Sigmoid colon (tissue), 7 donors: ENCODE measurements around the gene KRTAP19-6. TPM values are rescaled to one million over a fixed set of nuclear protein-coding genes. Genes with fewer than 3 reads are reported as not detected.

Experiments used
- DNase-seq: peaks from one replicate; pipeline ENCODE4 v3.0.0-alpha.2; 2019
- H3K27ac ChIP-seq, 4 donors: fragments of 200-600 bp; sonication (generic); one replicate each; pipeline ENCODE4 v1.5.1; 2016 to 2019; ENCODE audit warnings: mild to moderate bottlenecking in 1 of 4
- H3K27me3 ChIP-seq, 3 donors: fragments of 200-600 bp; sonication (generic); one replicate each; pipeline ENCODE4 v1.5.1; 2019; ENCODE audit warnings: mild to moderate bottlenecking in 1 of 3
- H3K36me3 ChIP-seq, 4 donors: fragments of 200-600 bp; sonication (generic); one replicate each; pipeline ENCODE4 v1.5.1; 2016 to 2019
- H3K4me1 ChIP-seq, 4 donors: fragments of 200-600 bp; sonication (generic); one replicate each; pipeline ENCODE4 v1.5.1; 2017 to 2019
- H3K4me3 ChIP-seq, 4 donors: fragments of 200-600 bp; sonication (generic); one replicate each; pipeline ENCODE4 v1.5.1; 2017 to 2019; ENCODE audit warnings: mild to moderate bottlenecking in 2 of 4, moderate library complexity in 1 of 4
- H3K9me3 ChIP-seq, 4 donors: fragments of 200-600 bp in 3 of 4; sonication (generic) in 3 of 4; one replicate each; pipeline versions ENCODE4 v1.5.1 to v1.6.1; 2013 to 2019
- EP300 ChIP-seq, 4 donors: sonication (generic); formaldehyde crosslinking; IDR thresholded peaks; one replicate each; pipeline ENCODE4 v1.6.1; 2017; ENCODE audit warnings: antibody characterized with exemption in 4 of 4
- POLR2A ChIP-seq, 2 donors: fragments of 450-650 bp; IDR thresholded peaks; one replicate each; pipeline ENCODE4 v1.6.1; 2016; ENCODE audit warnings: antibody characterized with exemption in 2 of 2, mild to moderate bottlenecking in 2 of 2, moderate library complexity in 2 of 2
- POLR2AphosphoS5 ChIP-seq, 4 donors: sonication (generic); formaldehyde crosslinking; IDR thresholded peaks; one replicate each; pipeline ENCODE4 v1.6.1; 2017; ENCODE audit warnings: antibody characterized with exemption in 4 of 4
- WGBS, 2 donors: extraction: QIAGEN DNeasy Blood & Tissue Kit; methylation state at CpG; one replicate each; pipeline ENCODE4 v1.1.7; 2013; 5-methylcytosine and 5-hydroxymethylcytosine counted together
- intact Hi-C: fragments of 100-400 bp; cut with DNase I; formaldehyde crosslinking; loops from one replicate; pipeline ENCODE4 v1.15.1; 2023
- polyA plus RNA-seq, 3 donors: library from polyadenylated mRNA; stranded (reverse); fragments of 200-250 nt; gene quantifications; one replicate each; pipeline ENCODE4 v1.2.3, GENCODE V29; 2013
- total RNA-seq, 4 donors: library from RNA; depleted of rRNA; stranded (reverse); fragments of >200 nt; gene quantifications; one replicate each; pipeline ENCODE4 v1.1.0, GENCODE V29; 2016
- TF ChIP-seq, protein P1 (sequence below), 4 experiments: fragments of 450-650 bp in 3 of 4; fragments of 200-600 bp in 1 of 4; IDR thresholded peaks; one replicate each; pipeline ENCODE4 v1.5.1; 2016 to 2019; ENCODE audit warnings: antibody characterized with exemption in 4 of 4, mild to moderate bottlenecking in 3 of 4, moderate library complexity in 2 of 4
- donor health status: healthy with polysubstance abuse.
- donor health status: Bipolar disorder and iron deficiency.
- donor health status: healthy.

Gene KRTAP19-6
- total and polyA plus RNA-seq, 7 donors: not detected

GRCh38 chr21:30577766-30578165 is 36.1 kb upstream of the KRTAP19-6 start:
- intact Hi-C loops: no loop called here
- TF ChIP-seq, protein P1, sequence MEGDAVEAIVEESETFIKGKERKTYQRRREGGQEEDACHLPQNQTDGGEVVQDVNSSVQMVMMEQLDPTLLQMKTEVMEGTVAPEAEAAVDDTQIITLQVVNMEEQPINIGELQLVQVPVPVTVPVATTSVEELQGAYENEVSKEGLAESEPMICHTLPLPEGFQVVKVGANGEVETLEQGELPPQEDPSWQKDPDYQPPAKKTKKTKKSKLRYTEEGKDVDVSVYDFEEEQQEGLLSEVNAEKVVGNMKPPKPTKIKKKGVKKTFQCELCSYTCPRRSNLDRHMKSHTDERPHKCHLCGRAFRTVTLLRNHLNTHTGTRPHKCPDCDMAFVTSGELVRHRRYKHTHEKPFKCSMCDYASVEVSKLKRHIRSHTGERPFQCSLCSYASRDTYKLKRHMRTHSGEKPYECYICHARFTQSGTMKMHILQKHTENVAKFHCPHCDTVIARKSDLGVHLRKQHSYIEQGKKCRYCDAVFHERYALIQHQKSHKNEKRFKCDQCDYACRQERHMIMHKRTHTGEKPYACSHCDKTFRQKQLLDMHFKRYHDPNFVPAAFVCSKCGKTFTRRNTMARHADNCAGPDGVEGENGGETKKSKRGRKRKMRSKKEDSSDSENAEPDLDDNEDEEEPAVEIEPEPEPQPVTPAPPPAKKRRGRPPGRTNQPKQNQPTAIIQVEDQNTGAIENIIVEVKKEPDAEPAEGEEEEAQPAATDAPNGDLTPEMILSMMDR (IDR thresholded peaks at IDR 0.05): no peak
- TF ChIP-seq EP300 (IDR thresholded peaks at IDR 0.05) (no peak), POLR2A (IDR thresholded peaks at IDR 0.05) (no peak), POLR2AphosphoS5 (IDR thresholded peaks at IDR 0.05) (no peak)
- H3K27ac ChIP-seq: no peak overlapping the region
- no peaks in the 10 kb centered on the region for H3K27me3 ChIP-seq
- H3K4me3 ChIP-seq: no peak overlapping the region
- H3K4me1 ChIP-seq: no peaks in the 10 kb centered on the region
- no peak for DNase-seq
- no peaks in the 10 kb centered on the region for H3K9me3 ChIP-seq
- no peaks in the 10 kb centered on the region for H3K36me3 ChIP-seq

- Histone ChIP-seq H3K4me1 (no peaks in the 10 kb centered on the region), H3K9me3 (peaks cover 0 to 2% (median 0%) of the 10 kb centered on the region in 4 donors), H3K27me3 (no peaks in the 10 kb centered on the region), H3K27ac (no peak overlapping the region), H3K4me3 (no peak overlapping the region), H3K36me3 (no peaks in the 10 kb centered on the region)
- intact Hi-C loops: no loop called here
- DNase-seq: no peak
- TF ChIP-seq POLR2AphosphoS5 (IDR thresholded peaks at IDR 0.05) (no peak), POLR2A (IDR thresholded peaks at IDR 0.05) (no peak), EP300 (IDR thresholded peaks at IDR 0.05) (no peak)
- TF ChIP-seq, protein P1 (IDR thresholded peaks at IDR 0.05): no peak
These were observed 26.0 kb upstream of the KRTAP19-6 start for GRCh38 chr21:30567617-30568016.

DNA sequence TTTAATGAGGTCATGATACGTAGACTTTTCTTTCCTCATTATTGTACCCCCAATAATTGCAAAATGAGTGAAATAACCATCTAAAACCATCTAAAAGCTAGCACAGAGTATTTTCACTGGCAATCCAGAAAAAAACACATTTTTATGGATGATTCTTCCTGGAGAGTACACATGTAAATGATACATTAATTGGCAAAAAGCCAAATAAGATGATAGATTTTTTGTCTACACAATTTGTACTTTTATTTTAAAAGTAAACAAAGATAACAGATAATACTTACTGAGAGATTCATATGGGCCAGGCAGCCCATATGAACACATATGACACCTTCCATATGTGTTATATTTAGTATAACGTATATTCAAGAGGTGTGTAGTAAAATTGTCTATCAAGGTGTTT is 22.0 kb upstream of the KRTAP19-6 start:
- Histone ChIP-seq H3K9me3 (peaks cover 0 to 2% (median 0%) of the 10 kb centered on the region in 4 donors), H3K27ac (no peak overlapping the region), H3K4me3 (no peak overlapping the region), H3K27me3 (no peaks in the 10 kb centered on the region), H3K4me1 (no peaks in the 10 kb centered on the region), H3K36me3 (no peaks in the 10 kb centered on the region)
- WGBS, 2 donors: 81 to 87% methylated on average over 2 of the region's 2 CpGs
- DNase-seq: no peak
- TF ChIP-seq POLR2A (IDR thresholded peaks at IDR 0.05) (no peak), EP300 (IDR thresholded peaks at IDR 0.05) (no peak), POLR2AphosphoS5 (IDR thresholded peaks at IDR 0.05) (no peak)
- TF ChIP-seq, protein P1 (IDR thresholded peaks at IDR 0.05): no peak
- intact Hi-C loops: no loop called here

- DNase-seq: no peak
- 66 to 83% methylated on average over 6 of the region's 6 CpGs for WGBS, 2 donors
- intact Hi-C loops: no loop called here
These were observed 21.4 kb upstream of the KRTAP19-6 start for GRCh38 chr21:30563072-30563471.

More at GRCh38 chr21:30563072-30563471, 21.4 kb upstream of the KRTAP19-6 start:
- no peaks in the 10 kb centered on the region for H3K4me1 ChIP-seq
- H3K9me3 ChIP-seq: peaks cover 0 to 2% (median 0%) of the 10 kb centered on the region in 4 donors
- H3K27ac ChIP-seq: no peak overlapping the region
- H3K36me3 ChIP-seq: no peaks in the 10 kb centered on the region
- TF ChIP-seq EP300 (IDR thresholded peaks at IDR 0.05) (no peak), POLR2AphosphoS5 (IDR thresholded peaks at IDR 0.05) (no peak), POLR2A (IDR thresholded peaks at IDR 0.05) (no peak)
- TF ChIP-seq, protein P1 (IDR thresholded peaks at IDR 0.05): no peak
- H3K4me3 ChIP-seq: no peak overlapping the region
- H3K27me3 ChIP-seq: no peaks in the 10 kb centered on the region
